ENCODE data around the gene PODNL1.
"Not testable (repeated sequence)": the region's sequence is repeated elsewhere in the genome, so short reads cannot be mapped to it uniquely, and the experiment has no call there.

PODNL1 gene

GRCh38 chr19:13938301-13939064 lies at the start of gene PODNL1:
PODNL1 (minus strand) TSS chr19:13938417; CDS start chr19:13938181, 236 bp downstream.
- no peak for DNase-seq (ENCODE audit: low read depth in 2 of 2)

DNA sequence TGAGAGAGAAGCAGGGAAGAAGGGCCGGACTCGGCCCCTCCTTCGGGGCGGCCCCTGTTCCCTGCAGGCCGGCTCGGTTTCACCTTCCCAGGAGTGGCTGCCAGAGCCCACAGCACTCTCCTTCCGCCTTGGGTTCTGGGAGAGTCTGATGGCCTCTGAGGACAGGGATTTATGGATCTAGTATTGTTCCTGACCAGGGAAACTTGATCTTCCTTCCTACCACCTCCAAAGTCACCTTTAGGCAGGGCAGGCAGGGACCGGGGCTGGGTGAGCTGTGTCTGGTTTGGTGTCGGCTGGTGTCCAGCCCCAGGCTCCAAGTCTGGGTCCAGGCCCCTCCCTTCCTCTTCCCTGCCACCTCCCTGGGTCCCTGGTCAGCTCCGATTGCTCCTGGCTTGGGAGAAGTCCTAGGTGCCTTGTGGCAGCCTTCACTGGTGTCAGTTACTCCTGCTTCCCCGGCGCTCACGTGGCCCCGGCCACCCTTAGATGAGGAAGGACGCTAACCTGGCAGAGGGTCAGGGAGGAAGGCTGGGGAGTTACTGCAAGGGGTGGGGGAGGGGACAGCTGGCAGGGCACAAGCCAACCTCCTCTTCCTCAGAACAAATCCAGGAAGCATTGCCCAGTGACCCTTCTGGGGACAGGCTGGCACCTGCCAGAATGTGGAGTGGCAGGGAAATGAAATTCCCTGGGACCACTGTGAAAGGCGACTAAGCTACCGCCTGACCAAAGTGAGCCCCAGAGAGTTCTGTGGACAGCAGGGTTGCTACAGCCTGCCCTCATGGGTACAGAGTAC lies 49.1 kb upstream of the PODNL1 start:
- no peak for DNase-seq (ENCODE audit: low read depth in 2 of 2)

GRCh38 chr19:13986348-13986904 lies 48.2 kb upstream of the PODNL1 start:
- peak; percentile 98 to 99 for DNase-seq (ENCODE audit: low read depth in 2 of 2)

GRCh38 chr19:13985771-13986347 lies 47.6 kb upstream of the PODNL1 start:
- no peak for DNase-seq (ENCODE audit: low read depth in 2 of 2)

DNA sequence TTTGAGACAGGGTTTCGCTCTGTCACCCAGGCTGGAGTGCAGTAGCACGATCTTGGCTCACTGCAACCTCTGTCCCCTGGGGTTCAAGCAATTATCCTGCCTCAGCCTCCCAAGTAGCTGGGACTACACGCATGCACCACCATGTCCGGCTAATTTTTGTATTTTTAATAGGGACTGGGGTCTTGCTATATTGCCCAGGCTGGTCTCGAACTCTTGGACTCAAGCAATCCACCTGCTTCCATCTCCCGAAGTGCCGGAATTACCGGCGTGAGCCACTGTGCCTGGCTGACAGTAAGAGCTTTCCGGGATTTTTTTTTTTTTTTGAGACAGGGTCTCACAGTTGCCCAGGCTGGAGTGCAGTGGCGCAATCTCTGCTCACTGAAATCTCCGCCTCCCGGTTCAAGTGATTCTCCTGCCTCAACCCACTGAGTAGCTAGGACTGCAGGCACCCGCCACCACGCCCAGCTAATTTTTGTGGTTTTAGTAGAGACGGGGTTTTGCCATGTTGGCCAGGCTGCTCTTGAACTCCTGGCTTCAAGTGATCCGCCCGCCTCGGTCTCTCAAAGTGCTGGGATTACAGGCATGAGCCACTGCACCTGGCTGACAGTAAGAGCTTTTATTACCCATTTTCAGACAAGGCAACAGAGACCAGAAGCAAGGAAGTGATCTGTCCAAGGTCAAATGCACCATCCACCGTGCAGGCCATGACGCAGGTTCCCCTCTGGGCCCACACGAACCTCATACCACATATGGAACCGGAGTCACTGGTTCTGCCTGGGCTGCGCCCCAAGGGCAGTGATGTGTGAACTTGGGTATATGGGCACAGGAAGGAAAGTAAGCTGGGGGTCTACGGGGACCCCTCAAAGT lies 46.9 kb upstream of the PODNL1 start:
- DNase-seq (ENCODE audit: low read depth in 2 of 2), result no peak

GRCh38 chr19:13984186-13984585 lies 46.0 kb upstream of the PODNL1 start:
- no peak for DNase-seq (ENCODE audit: low read depth in 2 of 2)

DNA sequence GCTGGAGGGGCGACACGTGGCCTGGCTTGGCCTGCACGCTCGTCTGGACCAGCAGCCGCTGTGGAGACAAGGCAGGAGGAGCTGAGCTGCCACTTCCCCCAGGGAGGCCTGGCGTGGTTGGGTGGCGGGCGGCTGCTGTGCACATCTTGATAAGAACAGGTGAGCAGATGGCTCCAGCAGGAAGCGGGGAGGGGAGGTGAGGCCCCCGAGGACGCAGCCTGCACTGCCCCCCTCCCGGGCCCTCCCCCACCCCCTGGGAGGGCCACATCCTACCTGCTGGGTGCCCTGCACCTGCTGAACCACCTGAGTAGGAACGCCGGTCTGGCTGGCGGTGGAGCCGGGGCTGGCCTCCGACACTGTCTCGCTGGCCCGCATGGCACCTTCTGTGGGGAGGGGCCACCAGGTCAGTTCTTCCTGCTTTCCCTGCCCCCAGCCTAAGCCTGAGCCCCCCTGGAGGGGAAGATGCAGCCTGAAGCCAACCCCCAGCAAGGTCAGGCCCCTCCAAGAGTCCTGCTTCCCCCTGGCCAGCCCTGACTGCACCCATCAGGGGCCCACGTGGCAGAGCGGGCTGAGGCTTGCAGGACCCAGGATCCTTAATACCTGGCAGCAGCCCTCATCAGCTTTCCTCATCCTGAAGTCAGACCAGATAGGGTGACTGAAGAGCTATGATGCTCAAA lies 45.1 kb upstream of the PODNL1 start:
- no peak for DNase-seq (ENCODE audit: low read depth in 2 of 2)

DNA sequence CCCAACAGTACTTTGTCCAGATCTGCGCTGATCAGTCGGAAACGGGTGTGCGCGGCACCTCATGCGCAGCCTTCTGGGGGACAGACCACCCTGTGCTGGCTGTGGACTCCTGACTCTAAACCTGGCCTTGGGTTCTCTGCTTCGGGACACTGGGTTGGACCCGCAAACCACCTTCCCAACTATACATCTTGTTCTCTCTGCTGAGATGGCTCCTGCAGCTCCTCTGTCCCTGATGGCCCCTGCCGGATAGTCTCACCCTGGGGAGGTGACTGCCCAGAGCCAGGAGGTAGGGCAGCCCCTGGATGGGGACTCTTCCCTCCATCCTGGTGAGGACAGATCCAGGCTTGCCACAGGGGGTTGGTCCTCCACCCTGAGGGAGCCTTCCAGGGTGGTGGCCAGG lies 44.6 kb upstream of the PODNL1 start:
- no peak for DNase-seq (ENCODE audit: low read depth in 2 of 2)

- no peak for DNase-seq (ENCODE audit: low read depth in 2 of 2)
Observed at GRCh38 chr19:13981988-13982501, 43.8 kb upstream of the PODNL1 start.

DNA sequence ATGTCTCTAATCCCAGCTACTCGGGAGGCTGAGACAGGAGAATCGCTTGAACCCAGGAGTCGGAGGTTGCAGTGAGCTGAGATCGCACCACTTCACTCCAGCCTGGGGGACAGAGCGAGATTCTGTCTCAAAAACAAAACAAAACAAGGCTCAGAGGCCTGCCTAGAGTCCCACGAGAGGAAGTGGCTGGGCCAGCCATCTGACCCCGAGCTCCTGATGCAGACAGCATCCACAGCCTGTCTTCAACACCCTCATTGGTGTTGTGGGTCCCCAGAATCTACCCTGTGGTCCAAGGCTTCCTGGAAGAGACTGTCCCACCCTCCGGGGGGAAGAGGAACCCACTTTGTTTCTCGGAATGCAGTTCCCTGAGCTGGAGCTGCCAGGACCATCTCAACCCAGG lies 43.2 kb upstream of the PODNL1 start:
- DNase-seq (ENCODE audit: low read depth in 2 of 2), result no peak

- DNase-seq (ENCODE audit: low read depth in 2 of 2), result no peak
Observed at GRCh38 chr19:13981021-13981420, 42.8 kb upstream of the PODNL1 start.

- no peak for DNase-seq (ENCODE audit: low read depth in 2 of 2)
Observed at GRCh38 chr19:13980340-13980739, 42.1 kb upstream of the PODNL1 start.

DNA sequence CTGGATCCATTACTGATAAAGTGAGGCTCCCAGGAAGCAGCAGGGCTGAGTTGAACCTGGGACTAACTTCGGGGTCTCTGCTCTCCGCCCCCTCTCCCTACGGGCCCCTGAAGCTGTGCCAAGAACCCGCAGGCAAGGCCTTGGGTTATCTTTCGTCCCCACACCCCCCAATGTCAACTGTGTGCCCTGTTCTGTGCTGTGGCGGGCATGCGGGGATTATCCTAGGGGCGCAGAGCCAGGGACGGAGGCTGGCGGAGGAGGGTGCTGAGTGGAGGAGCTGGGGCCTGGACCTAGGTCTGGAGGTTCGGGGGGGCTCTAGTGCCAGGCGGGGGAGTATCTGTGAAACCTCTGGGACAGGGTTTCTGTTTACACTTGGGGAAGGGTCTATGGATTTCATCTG lies 41.5 kb upstream of the PODNL1 start:
- DNase-seq (ENCODE audit: low read depth in 2 of 2), result no peak

GRCh38 chr19:13979244-13979615 lies 41.0 kb upstream of the PODNL1 start:
- DNase-seq (ENCODE audit: low read depth in 2 of 2), result no peak

GRCh38 chr19:13978351-13979243 lies 40.4 kb upstream of the PODNL1 start:
- DNase-seq (ENCODE audit: low read depth in 2 of 2), result no peak

GRCh38 chr19:13977803-13978202 lies 39.6 kb upstream of the PODNL1 start:
- DNase-seq (ENCODE audit: low read depth in 2 of 2), result no peak

GRCh38 chr19:13976446-13976845 lies 38.2 kb upstream of the PODNL1 start:
- DNase-seq (ENCODE audit: low read depth in 2 of 2), result no peak

DNA sequence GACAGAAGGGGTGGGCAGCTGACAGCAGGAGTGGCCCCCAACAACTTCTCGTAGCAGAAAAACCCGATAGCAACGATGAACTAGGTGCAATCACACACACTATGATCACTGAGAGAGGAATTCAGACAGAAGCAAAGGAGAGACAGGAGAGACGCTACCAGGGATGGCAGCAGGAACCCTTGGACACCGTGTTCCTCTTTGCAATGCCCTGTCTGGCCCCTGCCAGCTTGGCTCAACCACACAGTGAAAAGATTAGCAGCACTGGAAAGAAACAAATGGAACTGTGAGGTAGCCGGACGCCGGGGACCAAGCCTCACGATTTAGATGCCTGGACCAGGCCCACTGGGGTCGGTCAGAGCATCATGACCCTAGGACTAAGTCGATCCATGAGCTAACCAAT lies 37.7 kb upstream of the PODNL1 start:
- no peak for DNase-seq (ENCODE audit: low read depth in 2 of 2)

- no peak for DNase-seq (ENCODE audit: low read depth in 2 of 2)
Observed at GRCh38 chr19:13974073-13974472, 35.9 kb upstream of the PODNL1 start.

DNA sequence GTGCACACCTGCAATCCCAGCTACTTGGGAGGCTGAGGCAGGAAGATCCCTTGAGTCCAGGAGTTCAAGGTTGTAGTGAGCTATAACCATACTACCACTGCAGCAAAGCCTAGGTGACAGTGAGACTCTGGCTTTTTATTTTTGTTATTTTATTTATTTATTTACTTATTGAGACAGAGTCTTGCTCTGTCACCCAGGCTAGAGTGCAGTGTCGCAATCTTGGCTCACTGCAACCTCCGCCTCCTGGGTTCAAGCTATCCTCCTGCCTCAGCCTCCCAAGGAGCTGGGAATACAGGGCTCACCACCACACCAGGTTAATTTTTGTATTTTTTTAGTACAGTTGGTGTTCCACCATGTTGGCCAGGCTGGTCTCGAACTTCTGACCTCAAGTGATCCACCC lies 35.3 kb upstream of the PODNL1 start:
- not testable (repeated sequence) for DNase-seq (ENCODE audit: low read depth in 2 of 2)
